Tibial artery (tissue), 4 donors: ENCODE data around the gene DSC1.

Experiments used
- DNase-seq, 2 donors: peaks; one replicate each; pipeline ENCODE4 v3.0.0-alpha.2; 2019
- H3K27ac ChIP-seq, 2 donors: fragments of 200-600 bp; sonication (generic) in 1 of 2; 1 replicate in 1 of 2; 2 replicates in 1 of 2; pipeline ENCODE4 v1.5.1; 2018 to 2019; ENCODE audit warnings: mild to moderate bottlenecking in 1 of 2
- H3K27me3 ChIP-seq, 2 donors: fragments of 200-600 bp; sonication (generic) in 1 of 2; one replicate each; pipeline versions ENCODE4 v1.5.1 to v1.6.0; 2016 to 2019
- H3K36me3 ChIP-seq, 3 donors: fragments of 200-600 bp; sonication (generic) in 2 of 3; one replicate each; pipeline ENCODE4 v1.5.1; 2016 to 2019; ENCODE audit warnings: mild to moderate bottlenecking in 2 of 3
- H3K4me1 ChIP-seq, 4 donors: fragments of 200-600 bp; sonication (generic) in 2 of 4; 1 replicate in 3 of 4; 2 replicates in 1 of 4; pipeline ENCODE4 v1.5.1; 2016 to 2019
- H3K4me3 ChIP-seq, 2 donors: fragments of 200-600 bp; sonication (generic) in 1 of 2; 1 replicate in 1 of 2; 2 replicates in 1 of 2; pipeline ENCODE4 v1.5.1; 2018 to 2019; ENCODE audit warnings: mild to moderate bottlenecking in 2 of 2
- H3K9me3 ChIP-seq, 3 donors: fragments of 200-600 bp; sonication (generic) in 1 of 3; one replicate each; pipeline ENCODE4 v1.5.1; 2016 to 2019
- intact Hi-C: fragments of 100-400 bp; cut with DNase I; formaldehyde crosslinking; loops from one replicate; pipeline ENCODE4 v1.15.0; 2023; ENCODE audit warnings: low total_unique reads
- TF ChIP-seq, protein P1 (sequence below), 2 experiments: fragments of 200-600 bp in 1 of 2; fragments of 450-650 bp in 1 of 2; IDR thresholded peaks; one replicate each; pipeline ENCODE4 v1.5.1; 2017 to 2019; ENCODE audit warnings: antibody characterized with exemption in 2 of 2, mild to moderate bottlenecking in 1 of 2, moderate library complexity in 1 of 2

The DSC1 gene

DNA sequence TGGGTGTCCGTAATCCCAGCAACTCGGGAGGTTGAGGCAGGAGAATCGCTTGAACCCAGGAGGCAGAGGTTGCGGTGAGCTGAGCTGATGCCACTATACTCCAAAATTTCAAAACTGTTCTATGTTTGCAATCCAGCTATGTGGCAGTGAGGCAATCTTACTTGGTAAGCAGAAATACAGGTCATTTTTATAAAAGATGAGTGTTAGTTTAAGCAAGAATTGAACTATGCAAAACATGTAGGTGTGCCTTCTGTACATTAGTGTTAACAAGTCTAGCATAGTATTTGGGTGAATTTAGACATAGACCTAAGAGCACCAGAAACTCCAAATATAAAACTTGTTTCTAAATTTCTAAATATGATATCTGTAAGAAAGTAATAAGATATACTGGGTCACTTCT lies 7.2 kb downstream of the DSC1 start:
- H3K9me3 ChIP-seq: no peaks in the 10 kb centered on the region
- H3K4me1 ChIP-seq: no peaks in the 10 kb centered on the region
- no peak overlapping the region for H3K4me3 ChIP-seq
- no peaks in the 10 kb centered on the region for H3K36me3 ChIP-seq
- TF ChIP-seq, protein P1, sequence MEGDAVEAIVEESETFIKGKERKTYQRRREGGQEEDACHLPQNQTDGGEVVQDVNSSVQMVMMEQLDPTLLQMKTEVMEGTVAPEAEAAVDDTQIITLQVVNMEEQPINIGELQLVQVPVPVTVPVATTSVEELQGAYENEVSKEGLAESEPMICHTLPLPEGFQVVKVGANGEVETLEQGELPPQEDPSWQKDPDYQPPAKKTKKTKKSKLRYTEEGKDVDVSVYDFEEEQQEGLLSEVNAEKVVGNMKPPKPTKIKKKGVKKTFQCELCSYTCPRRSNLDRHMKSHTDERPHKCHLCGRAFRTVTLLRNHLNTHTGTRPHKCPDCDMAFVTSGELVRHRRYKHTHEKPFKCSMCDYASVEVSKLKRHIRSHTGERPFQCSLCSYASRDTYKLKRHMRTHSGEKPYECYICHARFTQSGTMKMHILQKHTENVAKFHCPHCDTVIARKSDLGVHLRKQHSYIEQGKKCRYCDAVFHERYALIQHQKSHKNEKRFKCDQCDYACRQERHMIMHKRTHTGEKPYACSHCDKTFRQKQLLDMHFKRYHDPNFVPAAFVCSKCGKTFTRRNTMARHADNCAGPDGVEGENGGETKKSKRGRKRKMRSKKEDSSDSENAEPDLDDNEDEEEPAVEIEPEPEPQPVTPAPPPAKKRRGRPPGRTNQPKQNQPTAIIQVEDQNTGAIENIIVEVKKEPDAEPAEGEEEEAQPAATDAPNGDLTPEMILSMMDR (IDR thresholded peaks at IDR 0.05): no peak
- no peak overlapping the region for H3K27ac ChIP-seq
- no peaks in the 10 kb centered on the region for H3K27me3 ChIP-seq
- intact Hi-C loops: no loop called here
- DNase-seq: no peak

DNA sequence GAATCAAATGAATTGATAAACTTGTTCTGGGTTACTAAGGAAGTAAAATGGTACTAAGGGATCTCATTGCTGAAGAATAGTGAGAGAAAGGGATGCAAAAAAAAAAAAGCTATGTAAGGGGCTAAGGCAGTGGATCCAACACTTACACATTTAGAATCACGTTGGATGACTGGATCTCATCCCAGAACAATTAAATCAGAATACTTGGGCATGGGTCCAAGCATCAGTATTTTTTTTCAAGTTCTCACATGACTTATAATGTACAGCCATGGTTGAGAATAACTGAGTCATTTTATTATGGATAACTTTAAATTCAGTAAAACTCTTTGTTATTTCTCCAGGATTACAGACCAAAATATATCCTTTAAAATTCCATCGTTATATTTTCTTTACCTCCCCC lies 8.5 kb downstream of the DSC1 start:
- intact Hi-C loops: no loop called here

DNA sequence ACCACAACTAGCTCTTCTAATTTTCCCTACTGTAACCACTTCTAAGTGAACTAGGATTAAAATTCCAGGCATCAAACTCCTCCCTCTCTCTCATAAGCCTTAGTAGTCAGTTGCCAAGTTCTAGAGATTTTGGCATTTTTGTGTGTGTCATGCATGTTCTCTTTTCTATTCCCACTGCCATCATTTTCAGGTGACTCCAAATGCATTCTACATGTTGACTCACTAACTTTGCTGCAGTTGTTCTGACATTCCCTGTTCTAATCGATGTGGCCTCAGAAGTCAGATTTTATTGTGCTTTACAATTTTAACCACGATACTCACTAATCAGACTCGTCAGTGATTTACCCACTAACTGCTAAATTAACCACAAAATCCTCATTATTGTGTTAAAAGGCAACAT lies 13.3 kb downstream of the DSC1 start:
- TF ChIP-seq, protein P1 (IDR thresholded peaks at IDR 0.05): no peak
- intact Hi-C loops: no loop called here

More for the DNA sequence above, 8.5 kb downstream of the DSC1 start:
- DNase-seq: no peak
- TF ChIP-seq, protein P1 (IDR thresholded peaks at IDR 0.05): no peak
- Histone ChIP-seq H3K27me3 (no peaks in the 10 kb centered on the region), H3K9me3 (no peaks in the 10 kb centered on the region), H3K27ac (no peak overlapping the region), H3K36me3 (no peaks in the 10 kb centered on the region), H3K4me3 (no peak overlapping the region), H3K4me1 (no peaks in the 10 kb centered on the region)

GRCh38 chr18:31148600-31148999 lies 14.1 kb downstream of the DSC1 start:
- H3K36me3 ChIP-seq: no peaks in the 10 kb centered on the region
- TF ChIP-seq, protein P1 (IDR thresholded peaks at IDR 0.05): no peak
- H3K27ac ChIP-seq: no peak overlapping the region
- H3K4me1 ChIP-seq: no peaks in the 10 kb centered on the region
- no peak for DNase-seq
- H3K4me3 ChIP-seq: no peak overlapping the region
- H3K9me3 ChIP-seq: no peaks in the 10 kb centered on the region
- intact Hi-C loops: no loop called here
- H3K27me3 ChIP-seq: no peaks in the 10 kb centered on the region

More for the DNA sequence above, 13.3 kb downstream of the DSC1 start:
- DNase-seq: no peak
- H3K27ac ChIP-seq: no peak overlapping the region
- no peaks in the 10 kb centered on the region for H3K36me3 ChIP-seq
- no peaks in the 10 kb centered on the region for H3K9me3 ChIP-seq
- no peak overlapping the region for H3K4me3 ChIP-seq
- H3K27me3 ChIP-seq: no peaks in the 10 kb centered on the region
- H3K4me1 ChIP-seq: no peaks in the 10 kb centered on the region

GRCh38 chr18:31146809-31147208 lies 15.8 kb downstream of the DSC1 start:
- Histone ChIP-seq H3K27me3 (no peaks in the 10 kb centered on the region), H3K36me3 (no peaks in the 10 kb centered on the region), H3K9me3 (no peaks in the 10 kb centered on the region), H3K4me1 (no peaks in the 10 kb centered on the region), H3K4me3 (no peak overlapping the region), H3K27ac (no peak overlapping the region)
- intact Hi-C loops: no loop called here
- DNase-seq: no peak
- TF ChIP-seq, protein P1 (IDR thresholded peaks at IDR 0.05): no peak

DNA sequence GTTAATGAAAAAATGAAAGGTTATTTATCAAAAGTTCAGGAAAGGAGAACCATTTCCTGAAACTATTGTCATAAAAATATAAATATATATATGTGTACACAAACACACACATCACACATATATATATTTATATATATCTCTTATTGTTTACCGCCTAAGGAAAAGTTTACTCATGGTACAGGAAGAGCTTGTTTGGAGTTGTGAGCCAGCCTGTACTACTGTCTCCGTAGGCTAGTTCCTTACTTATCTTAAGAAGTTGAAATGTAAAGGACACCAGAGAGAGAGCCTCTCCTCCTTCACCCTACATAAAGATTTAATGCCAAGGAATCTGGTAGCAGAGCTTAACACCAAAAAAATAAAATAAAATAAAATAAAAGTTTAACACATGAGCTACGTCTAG lies 19.6 kb downstream of the DSC1 start:
- no peaks in the 10 kb centered on the region for H3K4me1 ChIP-seq
- intact Hi-C loops: no loop called here
- TF ChIP-seq, protein P1 (IDR thresholded peaks at IDR 0.05): no peak

More for the DNA sequence above, 19.6 kb downstream of the DSC1 start:
- no peak overlapping the region for H3K4me3 ChIP-seq
- H3K27me3 ChIP-seq: no peaks in the 10 kb centered on the region
- H3K9me3 ChIP-seq: no peaks in the 10 kb centered on the region
- DNase-seq: no peak
- no peak overlapping the region for H3K27ac ChIP-seq
- H3K36me3 ChIP-seq: no peaks in the 10 kb centered on the region
